ENCODE measurements around the gene NEK6. TPM values are rescaled to one million over a fixed set of nuclear protein-coding genes. Genes with fewer than 3 reads are reported as not detected.

The NEK6 gene
- total and polyA plus RNA-seq, 9 of the 15 experiments (the other 6 are each of a cell fraction or from before 2014, with no cell fraction given) = 3.1 to 19.0 (median 8.4) TPM

DNA sequence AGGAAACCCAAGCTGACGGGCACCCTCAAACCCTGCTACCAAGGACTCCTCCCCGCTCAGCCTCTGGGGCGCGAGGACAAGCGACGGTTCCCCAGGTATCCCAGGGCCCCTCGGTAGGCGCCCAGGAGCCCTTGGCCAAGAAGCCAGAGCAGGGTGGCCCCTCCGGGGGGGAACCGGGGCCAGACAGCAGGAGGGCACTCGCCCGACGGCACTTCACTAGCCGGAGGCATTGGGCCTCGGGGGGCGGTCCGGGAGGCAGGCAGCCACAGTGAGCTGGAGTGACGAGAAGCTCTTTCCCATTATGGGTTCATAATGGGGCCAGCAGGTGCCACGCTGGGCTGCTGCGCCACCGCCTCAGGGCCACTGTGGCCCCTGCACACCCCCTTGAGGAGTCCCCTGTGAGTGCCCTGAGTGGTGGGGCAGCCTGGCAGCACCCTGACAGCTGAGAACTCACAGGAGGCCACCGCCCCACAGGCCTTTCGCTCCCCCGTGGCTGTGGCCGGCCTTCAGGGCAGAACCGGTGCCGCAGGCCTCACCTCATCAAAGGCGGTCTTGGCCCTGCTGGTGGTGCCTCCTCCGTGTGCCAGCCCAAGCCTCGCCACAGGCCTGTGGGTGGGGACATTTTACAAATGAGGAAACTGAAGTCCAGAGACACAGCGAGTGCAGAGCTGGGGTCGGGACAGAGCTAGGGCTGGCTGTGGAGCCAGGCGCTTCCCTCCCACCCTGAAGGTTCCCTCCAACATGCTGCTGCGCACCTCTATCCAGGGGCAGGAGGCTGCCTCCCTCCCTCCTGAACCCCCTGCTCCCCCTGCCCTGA lies 88.8 kb downstream of the NEK6 start:
- Histone ChIP-seq H3K9ac (ENCODE audit: insufficient read depth in 1 of 2, low read depth in 2 of 2, low read length in 2 of 2) (0 out of 4 replicates have a peak overlapping the region, but pooled peaks of 1 of the 2 experiments have one; percentile 48), H3K4me1 (replicated peaks in 1 of 2; ENCODE audit: control insufficient read depth in 2 of 2, insufficient read depth in 2 of 2, low read length in 2 of 2) (peaks cover 0 to 36% of the 10 kb centered on the region in 2 experiments; a peak in 3 of 5 replicates), H3K79me2 (ENCODE audit: control insufficient read depth, insufficient read depth, low read length) (no peaks in the 10 kb centered on the region), H3K4me2 (ENCODE audit: insufficient read depth, low read length) (no peak overlapping the region), H3K27ac (ENCODE audit: extremely low read depth, low read depth, low read length) (no peak overlapping the region), H3K4me3 (no peak overlapping the region), H3K9me1 (ENCODE audit: control insufficient read depth, insufficient read depth, low read length) (peaks cover 3% of the 10 kb centered on the region), H3K9me3 (replicated peaks; ENCODE audit: control insufficient read depth, insufficient read depth, low read depth, low read length) (no peaks in the 10 kb centered on the region), H3K36me3 (ENCODE audit: control insufficient read depth, insufficient read depth, low read length) (peaks cover 56% of the 10 kb centered on the region; the same call in 2 of the 3 replicates), H2AFZ (ENCODE audit: low read depth, low read length) (no peak overlapping the region), H4K20me1 (replicated peaks; ENCODE audit: control insufficient read depth, insufficient read depth, low read length) (peaks cover 4% of the 10 kb centered on the region; the same call in 1 of the 2 replicates), H3K27me3 (ENCODE audit: control insufficient read depth in 2 of 2, insufficient read depth in 2 of 2, low read length in 2 of 2) (no peaks in the 10 kb centered on the region)
- ChIA-PET CTCF (ENCODE audit: low intra/inter-chr PET ratio) (no interaction called here), POLR2A (interaction anchor here (0.6 to 1.0 kb wide), 2 partner anchors 11 to 129 kb away, joined by 3 read pairs; no protein-coding TSS in a partner anchor)
- in situ Hi-C loops (cut with MboI) = no loop called here
- no peak for TF ChIP-seq AFF4 (CRISPR knock-in tag; IDR thresholded peaks at IDR 0.05)
- peak; percentile 46; the same call in 1 of the 2 replicates for TF ChIP-seq POLR2G (IDR thresholded peaks at IDR 0.05; ENCODE audit: low read depth, low read length)
- DNase-seq (ENCODE audit: extremely low read depth in 1 of 4, low spot score in 3 of 4) (no peak), FAIRE-seq (no peak), ATAC-seq (no peak; the same call in 2 of the 3 replicates)
- no TSS peak for BruUV-seq (replicated peaks)
- intact Hi-C loops (cut with micrococcal nuclease) = no loop called here
- WGBS (ENCODE audit: insufficient coverage, low coverage, missing lambda C conversion rate) = 92% methylated on average over 23 of the region's 34 CpGs

Measured in K562 (cell line).